GM12873 (cell line): ENCODE results near the gene CLASP1.

Source experiments
- CTCF ChIP-seq: IDR thresholded peaks from 2 replicates; pipeline ENCODE4 v1.5.1; 2012; ENCODE audit warnings: low read depth, mild to moderate bottlenecking, moderate library complexity, low read length, control low read depth; ENCODE audit not compliant: insufficient read depth; ENCODE audit errors: missing control alignments

Gene CLASP1

DNA sequence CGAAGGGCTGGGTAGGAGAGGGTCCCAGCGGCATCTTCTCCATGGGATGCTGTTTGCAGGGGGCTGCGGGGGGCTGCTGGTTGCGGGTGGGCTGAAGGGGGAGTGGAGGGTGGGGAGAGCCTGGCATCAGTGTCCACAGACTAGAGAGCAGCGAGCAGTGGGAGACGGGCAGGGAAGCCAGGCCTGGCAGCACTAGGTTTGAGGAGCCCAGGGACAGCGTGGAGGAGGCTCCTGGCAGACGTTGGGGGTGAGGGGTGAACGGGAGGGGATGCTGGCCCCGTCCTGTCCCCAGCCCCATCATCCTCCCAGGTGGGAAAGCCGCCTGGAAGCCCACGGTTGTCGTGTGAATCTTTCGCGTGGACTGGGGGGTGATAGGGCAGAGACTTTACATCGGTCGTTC is 316.0 kb downstream of the CLASP1 start:
- no peak for TF ChIP-seq CTCF

GRCh38 chr2:121330921-121331320 is 318.3 kb downstream of the CLASP1 start:
- no peak for TF ChIP-seq CTCF

- TF ChIP-seq CTCF = no peak
Measured at GRCh38 chr2:121329786-121330185, 319.5 kb downstream of the CLASP1 start.

DNA sequence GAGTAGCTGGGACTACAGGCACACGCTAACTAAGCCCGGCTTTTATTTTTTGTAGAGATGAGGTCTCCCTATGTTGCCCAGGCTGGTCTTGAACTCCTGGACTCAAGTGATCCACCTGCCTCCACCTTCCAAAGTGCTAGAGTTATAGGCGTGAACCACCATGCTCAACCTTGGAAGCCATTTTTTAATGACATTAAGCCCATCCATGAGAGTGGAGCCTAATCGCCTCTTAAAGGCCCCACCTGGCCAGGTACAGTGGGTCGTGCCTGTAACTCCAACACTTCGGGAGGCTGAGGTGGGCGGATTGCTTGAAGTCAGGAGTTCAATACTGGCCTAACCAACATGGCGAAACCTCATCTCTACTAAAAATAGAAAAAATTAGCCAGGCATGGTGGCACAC is 322.6 kb downstream of the CLASP1 start:
- no peak for TF ChIP-seq CTCF

GRCh38 chr2:121324601-121325000 is 324.7 kb downstream of the CLASP1 start:
- no peak for TF ChIP-seq CTCF

DNA sequence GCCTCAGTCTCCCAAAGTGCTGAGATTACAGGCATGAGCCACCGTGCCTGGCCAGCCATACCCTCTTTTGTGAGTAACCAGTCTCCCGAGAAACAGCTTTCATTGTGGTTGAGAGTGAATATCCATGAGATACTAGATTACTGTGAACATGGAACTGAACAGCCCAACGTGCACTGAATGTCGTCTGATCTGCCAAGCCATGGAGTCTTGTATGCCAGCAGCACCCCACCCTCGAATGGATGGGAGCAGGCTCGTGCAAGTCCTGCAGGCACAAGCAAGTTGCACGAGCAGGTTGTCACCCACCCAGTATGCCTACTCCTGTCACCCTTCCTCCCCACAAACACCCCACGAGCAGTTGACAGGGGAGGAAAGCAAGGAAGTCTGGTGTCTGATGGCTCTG is 327.8 kb downstream of the CLASP1 start:
- TF ChIP-seq CTCF = no peak

DNA sequence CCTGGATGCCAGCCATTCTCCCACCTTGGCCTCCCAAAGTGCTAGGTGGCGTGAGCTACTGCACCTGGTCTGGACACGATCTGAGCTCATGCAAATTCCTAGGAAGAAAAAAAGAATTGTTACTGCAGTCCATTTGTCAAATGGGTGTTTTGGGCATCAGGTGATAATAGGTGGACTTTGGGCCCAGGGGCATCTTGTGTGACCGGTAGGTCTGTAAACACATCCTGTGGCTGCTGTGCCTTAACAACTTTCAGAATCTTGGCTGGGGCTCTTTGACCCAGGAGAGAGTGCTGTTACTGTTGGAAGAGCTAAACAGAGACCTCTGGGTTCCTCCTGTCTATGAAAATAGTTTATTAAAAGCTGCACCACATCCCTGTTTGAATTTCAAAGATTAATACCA is 329.3 kb downstream of the CLASP1 start:
- no peak for TF ChIP-seq CTCF

DNA sequence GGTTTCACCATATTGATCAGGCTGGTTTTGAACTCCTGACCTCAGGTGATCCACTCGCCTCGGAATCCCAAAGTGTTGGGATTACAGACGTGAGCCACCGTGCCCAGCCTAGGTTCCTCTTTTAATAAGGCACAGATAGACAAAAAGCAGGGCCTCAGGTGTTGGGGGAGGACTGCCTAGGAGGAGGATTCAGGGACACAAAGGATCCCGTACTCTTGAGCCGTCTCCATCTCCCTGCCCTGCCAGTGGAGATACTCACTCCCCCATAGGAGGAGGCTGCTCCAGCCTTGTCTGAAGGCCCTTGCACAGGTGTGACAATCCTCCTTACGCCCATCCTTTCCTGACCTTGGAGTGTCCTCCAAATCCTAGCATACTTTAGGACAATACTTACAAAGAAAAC is 332.3 kb downstream of the CLASP1 start:
- no peak for TF ChIP-seq CTCF
